OCI-LY3 (cell line): ENCODE results near the gene TMEM185A.

ENCODE experiments used
- EZH2phosphoT487 ChIP-seq: fragments of 200-600 bp; shearing (Covaris generic); IDR thresholded peaks from 2 replicates; pipeline ENCODE4 v1.6.1; 2018; ENCODE audit warnings: antibody characterized with exemption, mixed run types, low read depth
- TF ChIP-seq, protein P1 (sequence below): fragments of 200-600, 300-600 bp; sonication (generic); IDR thresholded peaks from 2 replicates; pipeline ENCODE4 v1.5.1; 2014; ENCODE audit warnings: antibody characterized with exemption, low read length, low read depth

DNA sequence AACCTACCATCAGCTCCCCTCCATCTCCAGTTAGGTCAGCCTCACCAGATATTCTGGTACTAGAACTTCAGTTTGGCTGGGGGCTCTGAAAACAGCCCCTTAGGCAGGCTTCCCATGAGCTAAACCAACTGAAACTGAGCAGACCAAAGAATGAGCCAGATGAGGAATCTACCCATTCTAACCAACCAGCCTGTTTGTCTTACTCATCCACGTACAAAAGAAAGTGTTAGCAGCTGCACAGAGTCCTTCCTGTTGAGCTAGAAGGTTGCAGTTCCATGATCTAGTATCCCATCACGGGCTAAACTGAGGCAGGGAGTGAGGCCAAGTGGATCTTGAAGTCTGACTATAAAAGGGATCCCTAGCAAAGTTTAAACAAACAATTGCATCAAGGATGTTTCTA is 61.8 kb downstream of the TMEM185A start:
- TF ChIP-seq, protein P1, sequence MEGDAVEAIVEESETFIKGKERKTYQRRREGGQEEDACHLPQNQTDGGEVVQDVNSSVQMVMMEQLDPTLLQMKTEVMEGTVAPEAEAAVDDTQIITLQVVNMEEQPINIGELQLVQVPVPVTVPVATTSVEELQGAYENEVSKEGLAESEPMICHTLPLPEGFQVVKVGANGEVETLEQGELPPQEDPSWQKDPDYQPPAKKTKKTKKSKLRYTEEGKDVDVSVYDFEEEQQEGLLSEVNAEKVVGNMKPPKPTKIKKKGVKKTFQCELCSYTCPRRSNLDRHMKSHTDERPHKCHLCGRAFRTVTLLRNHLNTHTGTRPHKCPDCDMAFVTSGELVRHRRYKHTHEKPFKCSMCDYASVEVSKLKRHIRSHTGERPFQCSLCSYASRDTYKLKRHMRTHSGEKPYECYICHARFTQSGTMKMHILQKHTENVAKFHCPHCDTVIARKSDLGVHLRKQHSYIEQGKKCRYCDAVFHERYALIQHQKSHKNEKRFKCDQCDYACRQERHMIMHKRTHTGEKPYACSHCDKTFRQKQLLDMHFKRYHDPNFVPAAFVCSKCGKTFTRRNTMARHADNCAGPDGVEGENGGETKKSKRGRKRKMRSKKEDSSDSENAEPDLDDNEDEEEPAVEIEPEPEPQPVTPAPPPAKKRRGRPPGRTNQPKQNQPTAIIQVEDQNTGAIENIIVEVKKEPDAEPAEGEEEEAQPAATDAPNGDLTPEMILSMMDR, result no peak
- TF ChIP-seq EZH2phosphoT487, result no peak
